LNCAP (cell line): ENCODE measurements around the gene GSS.

Experiments used
- CTCF ChIP-seq: fragments of 450-650 bp; IDR thresholded peaks from 2 replicates; pipeline ENCODE4 v1.5.1; 2017; ENCODE audit warnings: mild to moderate bottlenecking

The GSS gene

GRCh38 chr20:34955231-34956040 is at the start of gene GSS, which contains the start of gene MYH7B:
Gene GSS, minus strand, starts transcription at chr20:34955806. Its CDS starts 3,954 bp downstream, at chr20:34951852.
Gene MYH7B, plus strand, starts transcription at chr20:34955868. Its CDS starts 22,138 bp downstream, at chr20:34978006.
- TF ChIP-seq CTCF: peak; percentile 58

DNA sequence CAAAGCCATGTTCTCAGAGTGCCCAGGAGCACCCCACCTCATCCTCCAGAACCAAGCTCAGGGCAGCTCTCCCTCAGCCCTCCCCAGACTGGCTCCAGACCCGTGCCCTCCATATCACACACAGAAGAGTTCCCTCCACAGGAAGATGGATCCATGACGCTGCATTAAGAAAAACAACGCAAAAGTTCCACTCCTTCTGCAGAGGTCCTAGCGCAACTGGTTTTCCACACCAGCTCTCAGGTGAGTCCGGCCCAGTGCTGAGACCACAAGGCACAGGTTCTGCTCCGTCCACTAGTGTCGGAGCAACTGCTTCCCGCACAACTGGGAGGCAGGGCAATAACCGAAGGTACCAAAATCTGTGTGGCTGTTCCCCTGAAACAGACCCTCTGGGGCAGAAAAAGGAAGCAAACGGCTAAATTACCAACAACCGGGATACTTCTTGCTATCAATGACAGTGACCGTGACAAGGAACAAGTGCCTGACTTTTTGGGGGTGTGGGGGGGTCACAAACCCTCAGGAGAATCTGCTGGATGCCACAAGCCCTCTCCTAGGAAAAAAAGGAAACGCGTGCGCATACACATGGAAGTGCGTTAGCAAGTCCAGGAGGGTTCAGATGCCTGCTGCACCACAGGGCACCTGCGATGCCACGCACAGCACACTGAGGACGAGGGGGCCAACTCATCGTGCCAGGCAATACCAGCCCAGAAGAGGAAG is 49.3 kb upstream of the GSS start:
- TF ChIP-seq CTCF: no peak

GRCh38 chr20:35004051-35004725 is 48.6 kb upstream of the GSS start:
- TF ChIP-seq CTCF: no peak

DNA sequence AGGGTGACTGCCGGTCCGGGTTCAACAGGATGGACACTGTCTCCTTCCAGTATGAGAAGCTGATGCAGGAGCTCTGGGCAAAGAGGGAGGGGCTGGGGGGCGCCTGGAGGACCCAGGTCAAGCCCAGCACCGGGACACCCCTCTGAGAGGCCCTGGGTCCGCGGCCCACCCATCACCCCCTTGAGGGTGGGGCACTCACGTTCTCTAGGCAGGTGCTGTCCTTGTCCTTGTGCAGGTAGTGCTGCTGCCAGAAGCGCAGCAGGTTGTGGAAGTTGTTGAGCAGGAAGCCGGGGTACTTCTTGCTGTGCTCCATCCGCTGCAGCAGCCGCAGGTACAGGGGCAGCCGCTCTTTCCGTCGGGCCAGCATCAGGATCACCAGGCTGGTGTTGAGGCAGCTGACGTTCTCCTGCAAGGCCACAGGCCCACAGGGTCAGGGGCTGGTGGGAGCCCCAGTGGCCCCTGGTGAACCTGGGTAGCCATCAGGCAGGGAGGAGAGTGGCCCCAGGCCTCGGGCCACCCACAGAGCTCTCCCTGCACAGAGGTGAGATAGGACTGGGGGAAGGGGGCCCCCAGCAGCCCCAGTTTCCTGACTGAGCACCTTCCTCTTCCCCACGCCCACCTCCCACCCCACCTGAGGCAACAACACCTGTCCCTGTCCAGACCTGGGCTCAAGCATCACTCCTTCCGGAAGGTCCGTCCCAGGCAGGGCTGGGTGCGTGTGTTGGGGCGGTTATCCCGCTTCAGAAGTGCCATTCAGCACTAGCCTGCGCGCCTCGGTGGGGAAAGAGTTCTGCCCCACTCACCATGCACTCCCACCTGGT is 47.8 kb upstream of the GSS start:
- no peak for TF ChIP-seq CTCF

DNA sequence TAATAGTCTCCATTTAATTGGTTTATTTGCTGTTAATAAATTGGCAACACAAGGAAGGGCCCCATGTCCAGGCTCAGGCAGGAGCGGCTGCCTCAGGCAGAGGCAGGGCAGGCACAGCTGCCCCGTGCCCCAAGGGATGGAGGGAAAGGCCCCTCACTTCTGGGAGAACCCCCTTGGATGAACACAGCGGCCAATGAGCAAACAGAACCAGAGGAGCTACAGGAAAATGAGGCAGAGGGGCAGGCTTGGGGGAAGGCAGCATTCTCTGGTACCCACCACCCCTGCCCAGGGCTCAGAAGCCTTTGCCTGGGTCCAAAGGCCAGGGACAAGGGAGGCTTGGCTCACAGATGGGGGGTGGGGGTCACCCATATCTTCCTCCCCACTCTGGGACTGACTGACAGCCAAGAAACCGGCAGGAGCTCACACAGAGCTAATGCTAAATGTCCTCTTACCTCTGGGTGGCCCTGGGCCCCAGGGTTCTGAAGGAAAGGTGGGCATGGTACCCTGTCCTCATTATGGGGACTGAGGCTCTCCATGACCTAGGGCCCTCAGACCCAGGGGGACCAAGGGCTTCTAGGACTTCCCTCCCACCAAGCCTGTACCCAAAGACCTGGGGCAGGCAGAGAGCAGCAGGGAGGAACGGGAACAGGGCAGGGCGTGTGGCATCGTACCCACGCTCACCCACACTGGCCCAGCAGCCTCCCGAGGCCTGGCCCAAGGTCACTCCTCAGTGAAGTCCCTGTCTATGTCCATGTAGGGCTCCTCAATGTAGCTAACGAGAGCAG is 47.0 kb upstream of the GSS start:
- no peak for TF ChIP-seq CTCF

DNA sequence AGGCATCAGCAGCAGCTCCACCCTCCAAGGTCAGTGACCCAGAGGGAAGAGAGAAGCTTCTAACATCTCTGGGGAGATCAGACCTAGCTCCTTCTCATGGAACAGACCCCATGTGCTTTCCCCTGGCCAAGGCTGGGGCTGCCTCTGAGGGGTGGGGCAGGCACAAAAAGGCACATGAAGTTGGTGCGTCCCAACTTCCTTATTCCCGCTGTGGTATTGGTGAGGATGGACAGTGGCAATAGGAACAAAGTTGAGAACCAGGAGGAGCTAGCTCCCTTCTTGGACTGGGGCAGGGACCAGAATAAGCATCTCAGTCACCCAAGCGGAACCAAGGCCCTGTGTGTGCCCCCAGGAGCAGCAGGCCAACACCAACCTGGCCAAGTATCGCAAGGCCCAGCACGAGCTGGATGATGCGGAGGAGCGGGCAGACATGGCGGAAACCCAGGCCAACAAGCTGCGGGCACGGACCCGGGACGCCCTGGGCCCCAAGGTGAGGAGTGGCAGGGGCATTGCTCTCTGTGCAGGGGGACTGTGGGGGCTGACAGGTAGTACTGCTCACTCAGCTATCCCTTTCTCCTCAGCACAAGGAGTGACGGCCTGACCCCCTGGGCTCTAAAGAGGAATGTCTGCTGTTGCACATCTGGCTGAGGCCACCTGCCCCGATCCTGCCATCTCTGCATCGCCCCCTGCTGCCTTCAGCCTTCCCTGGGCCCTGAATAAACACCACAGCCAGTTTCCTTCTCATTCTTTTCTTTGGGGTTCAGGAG is 46.2 kb upstream of the GSS start:
- peak; percentile 52 for TF ChIP-seq CTCF
